Tibial nerve (tissue), 4 donors: Measurements from ENCODE around the gene SUCLG2. TPM values are rescaled to one million over a fixed set of nuclear protein-coding genes. Genes with fewer than 3 reads are reported as not detected.
"Not testable (repeated sequence)": the region's sequence is repeated elsewhere in the genome, so short reads cannot be mapped to it uniquely, and the experiment has no call there.

Experiments
- DNase-seq, 2 donors: peaks; one replicate each; pipeline ENCODE4 v3.0.0-alpha.2; 2019; ENCODE audit warnings: low spot score in 2 of 2
- H3K27ac ChIP-seq, 4 donors: fragments of 200-600 bp; sonication (generic) in 3 of 4; one replicate each; pipeline ENCODE4 v1.5.1; 2017 to 2019; ENCODE audit warnings: mild to moderate bottlenecking in 1 of 4
- H3K27me3 ChIP-seq, 2 donors: fragments of 200-600 bp; sonication (generic) in 1 of 2; one replicate each; pipeline versions ENCODE4 v1.5.1 to v1.6.0; 2017 to 2019
- H3K36me3 ChIP-seq, 3 donors: fragments of 200-600 bp; sonication (generic); one replicate each; pipeline ENCODE4 v1.5.1; 2018 to 2019
- H3K4me1 ChIP-seq, 4 donors: fragments of 200-600 bp; sonication (generic) in 3 of 4; one replicate each; pipeline ENCODE4 v1.5.1; 2017 to 2019
- H3K4me3 ChIP-seq, 4 donors: fragments of 200-600 bp; sonication (generic) in 3 of 4; one replicate each; pipeline ENCODE4 v1.5.1; 2017 to 2019; ENCODE audit warnings: mild to moderate bottlenecking in 1 of 4, moderate library complexity in 1 of 4
- H3K9me3 ChIP-seq, 4 donors: fragments of 200-600 bp; sonication (generic) in 3 of 4; one replicate each; pipeline ENCODE4 v1.5.1; 2017 to 2019
- EP300 ChIP-seq, 2 donors: sonication (generic); formaldehyde crosslinking; IDR thresholded peaks; one replicate each; pipeline ENCODE4 v1.6.1; 2017; ENCODE audit warnings: antibody characterized with exemption in 2 of 2, mild to moderate bottlenecking in 1 of 2
- POLR2A ChIP-seq, 2 donors: fragments of 450-650 bp; IDR thresholded peaks; one replicate each; pipeline ENCODE4 v1.6.1; 2017; ENCODE audit warnings: antibody characterized with exemption in 2 of 2, mild to moderate bottlenecking in 2 of 2, moderate library complexity in 2 of 2
- WGBS, 2 donors: methylation state at CpG; one replicate each; pipeline ENCODE4 v1.1.5; 2018; 5-methylcytosine and 5-hydroxymethylcytosine counted together
- total RNA-seq, 4 donors: library from RNA; depleted of rRNA; stranded (reverse); fragments of >200 nt; gene quantifications; one replicate each; pipeline ENCODE4 v1.1.0, GENCODE V29; 2016
- TF ChIP-seq, protein P1 (sequence below), 5 experiments: fragments of 200-600 bp in 3 of 5; fragments of 450-650 bp in 2 of 5; sonication (generic) in 3 of 5; IDR thresholded peaks; one replicate each; pipeline ENCODE4 v1.5.1; 2016 to 2019; ENCODE audit warnings: antibody characterized with exemption in 5 of 5, mild to moderate bottlenecking in 3 of 5, moderate library complexity in 2 of 5

The SUCLG2 gene
- total RNA-seq, 4 donors from 2014 or later: 28.0 to 52.8 (median 42.7) TPM

DNA sequence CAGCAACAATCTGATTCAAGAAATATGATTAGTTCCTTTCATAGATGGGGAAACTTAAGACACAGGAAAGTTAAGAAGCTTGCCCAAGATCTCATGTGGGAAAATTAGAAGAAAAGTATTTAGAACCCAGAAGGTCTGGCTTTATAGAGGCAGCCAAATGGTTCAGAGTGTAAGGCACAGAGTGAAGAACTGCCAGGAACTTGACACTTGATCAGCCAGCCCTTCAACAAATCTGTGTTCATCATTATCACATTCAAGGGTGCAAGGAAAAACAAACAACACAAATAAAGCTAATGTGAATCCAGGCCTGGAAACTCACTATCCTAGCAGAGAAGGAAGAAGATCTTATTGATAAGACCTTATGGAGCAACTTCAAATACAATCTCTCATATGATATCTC is 62.4 kb downstream of the SUCLG2 start:
- H3K4me1 ChIP-seq: peaks cover 0 to 5% (median 0%) of the 10 kb centered on the region in 4 donors
- no peak for DNase-seq
- no peaks in the 10 kb centered on the region for H3K9me3 ChIP-seq
- peaks cover 0 to 13% (median 0%) of the 10 kb centered on the region in 3 donors for H3K36me3 ChIP-seq
- no peak overlapping the region for H3K4me3 ChIP-seq
- H3K27me3 ChIP-seq: no peaks in the 10 kb centered on the region
- TF ChIP-seq EP300 (IDR thresholded peaks at IDR 0.05): no peak
- TF ChIP-seq, protein P1, sequence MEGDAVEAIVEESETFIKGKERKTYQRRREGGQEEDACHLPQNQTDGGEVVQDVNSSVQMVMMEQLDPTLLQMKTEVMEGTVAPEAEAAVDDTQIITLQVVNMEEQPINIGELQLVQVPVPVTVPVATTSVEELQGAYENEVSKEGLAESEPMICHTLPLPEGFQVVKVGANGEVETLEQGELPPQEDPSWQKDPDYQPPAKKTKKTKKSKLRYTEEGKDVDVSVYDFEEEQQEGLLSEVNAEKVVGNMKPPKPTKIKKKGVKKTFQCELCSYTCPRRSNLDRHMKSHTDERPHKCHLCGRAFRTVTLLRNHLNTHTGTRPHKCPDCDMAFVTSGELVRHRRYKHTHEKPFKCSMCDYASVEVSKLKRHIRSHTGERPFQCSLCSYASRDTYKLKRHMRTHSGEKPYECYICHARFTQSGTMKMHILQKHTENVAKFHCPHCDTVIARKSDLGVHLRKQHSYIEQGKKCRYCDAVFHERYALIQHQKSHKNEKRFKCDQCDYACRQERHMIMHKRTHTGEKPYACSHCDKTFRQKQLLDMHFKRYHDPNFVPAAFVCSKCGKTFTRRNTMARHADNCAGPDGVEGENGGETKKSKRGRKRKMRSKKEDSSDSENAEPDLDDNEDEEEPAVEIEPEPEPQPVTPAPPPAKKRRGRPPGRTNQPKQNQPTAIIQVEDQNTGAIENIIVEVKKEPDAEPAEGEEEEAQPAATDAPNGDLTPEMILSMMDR (IDR thresholded peaks at IDR 0.05): no peak
- no peak overlapping the region for H3K27ac ChIP-seq

DNA sequence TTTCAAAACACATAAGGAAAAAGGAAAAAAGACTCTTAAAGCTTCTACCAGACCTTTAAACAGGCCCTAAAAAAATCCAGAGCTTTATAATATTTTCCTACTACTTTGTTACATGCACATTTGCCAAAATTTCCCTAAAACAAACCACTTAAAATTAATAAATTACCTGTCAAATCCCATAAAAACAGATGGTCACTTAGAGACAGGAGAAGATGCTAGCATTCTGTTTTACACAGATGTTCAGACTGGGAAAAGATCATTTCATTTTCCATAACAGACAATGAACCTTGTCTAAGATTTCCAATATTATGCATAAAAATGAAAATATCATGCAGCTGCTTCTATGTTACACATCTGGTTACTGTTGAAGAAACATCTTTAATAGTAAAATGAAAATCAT is 66.6 kb downstream of the SUCLG2 start:
- TF ChIP-seq, protein P1 (IDR thresholded peaks at IDR 0.05): no peak
- TF ChIP-seq EP300 (IDR thresholded peaks at IDR 0.05): no peak
- TF ChIP-seq POLR2A (IDR thresholded peaks at IDR 0.05): no peak
- DNase-seq: no peak
- no peaks in the 10 kb centered on the region for H3K4me1 ChIP-seq

DNA sequence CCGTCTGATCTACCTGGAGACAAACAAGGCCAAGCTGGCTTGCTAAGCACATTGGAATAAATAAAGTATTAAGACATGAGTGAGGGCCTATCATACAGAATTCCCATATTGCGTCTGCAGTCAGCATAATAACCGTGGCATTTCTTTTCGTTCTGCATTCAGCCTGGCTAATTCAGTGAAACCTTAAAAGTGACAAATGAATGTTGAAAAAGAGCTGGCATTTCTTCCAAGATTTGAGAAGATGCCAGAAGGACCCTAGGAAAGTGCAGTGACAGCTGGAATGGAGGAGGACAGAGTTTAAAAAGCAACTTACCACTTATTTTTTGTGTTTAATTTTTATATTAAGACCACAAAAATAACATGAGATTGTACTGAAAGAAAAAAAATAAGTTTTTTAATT is 67.1 kb downstream of the SUCLG2 start:
- 93 to 94% methylated on average over 4 of the region's 4 CpGs for whole genome bisulfite sequencing, 2 donors
- no peak for TF ChIP-seq POLR2A (IDR thresholded peaks at IDR 0.05)
- Histone ChIP-seq H3K27ac (no peak overlapping the region), H3K36me3 (peaks cover 0 to 8% (median 0%) of the 10 kb centered on the region in 3 donors), H3K9me3 (no peaks in the 10 kb centered on the region), H3K4me3 (no peak overlapping the region), H3K27me3 (no peaks in the 10 kb centered on the region), H3K4me1 (no peaks in the 10 kb centered on the region)
- DNase-seq: no peak

More for the DNA sequence above, 66.6 kb downstream of the SUCLG2 start:
- no peaks in the 10 kb centered on the region for H3K27me3 ChIP-seq
- H3K36me3 ChIP-seq: peaks cover 0 to 8% (median 0%) of the 10 kb centered on the region in 3 donors
- no peak overlapping the region for H3K4me3 ChIP-seq
- no peaks in the 10 kb centered on the region for H3K9me3 ChIP-seq
- no peak overlapping the region for H3K27ac ChIP-seq

DNA sequence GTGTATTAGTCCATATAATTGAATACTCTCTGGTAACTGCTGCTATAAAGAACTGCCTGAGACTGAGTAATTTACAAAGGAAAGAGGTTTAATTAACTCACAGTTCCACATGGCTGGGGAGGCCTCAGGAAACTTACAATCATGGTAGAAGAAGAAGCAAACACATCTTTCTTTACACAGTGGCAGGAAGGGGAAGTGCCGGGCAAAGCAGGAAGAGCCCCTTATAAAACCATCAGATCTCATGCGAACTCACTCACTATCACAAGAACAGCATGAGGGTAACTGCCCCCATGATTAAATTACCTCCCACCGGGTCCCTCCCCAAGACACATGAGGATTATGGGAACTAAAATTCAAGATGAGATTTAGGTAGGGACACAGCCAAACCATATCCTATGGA is 69.8 kb downstream of the SUCLG2 start:
- H3K4me1 ChIP-seq, H3K36me3 ChIP-seq, DNase-seq, H3K27me3 ChIP-seq, H3K4me3 ChIP-seq, H3K9me3 ChIP-seq, H3K27ac ChIP-seq: not testable (repeated sequence)
- 90 to 96% methylated on average over 3 of the region's 3 CpGs for WGBS, 2 donors

- Histone ChIP-seq H3K4me1 (peaks cover 0 to 4% (median 0%) of the 10 kb centered on the region in 4 donors), H3K27me3 (no peaks in the 10 kb centered on the region), H3K27ac (no peak overlapping the region), H3K9me3 (no peaks in the 10 kb centered on the region), H3K36me3 (peaks cover 0 to 4% (median 0%) of the 10 kb centered on the region in 3 donors), H3K4me3 (no peak overlapping the region)
- 63 to 64% methylated on average over 6 of the region's 6 CpGs for WGBS, 2 donors
- TF ChIP-seq, protein P1 (IDR thresholded peaks at IDR 0.05): no peak
- TF ChIP-seq POLR2A (IDR thresholded peaks at IDR 0.05): no peak
- TF ChIP-seq EP300 (IDR thresholded peaks at IDR 0.05): no peak
- no peak for DNase-seq
These were observed 73.9 kb downstream of the SUCLG2 start for GRCh38 chr3:67580430-67581000.

- no peak for DNase-seq
- Histone ChIP-seq H3K36me3 (peaks cover 0 to 11% (median 0%) of the 10 kb centered on the region in 3 donors), H3K27me3 (no peaks in the 10 kb centered on the region), H3K27ac (no peak overlapping the region), H3K9me3 (peaks cover 0 to 8% (median 0%) of the 10 kb centered on the region in 4 donors), H3K4me3 (no peak overlapping the region), H3K4me1 (peaks cover 0 to 4% (median 0%) of the 10 kb centered on the region in 4 donors)
- WGBS, 2 donors: 51 to 58% methylated on average over 5 of the region's 5 CpGs
- TF ChIP-seq, protein P1 (IDR thresholded peaks at IDR 0.05): no peak
- TF ChIP-seq POLR2A (IDR thresholded peaks at IDR 0.05) (no peak), EP300 (IDR thresholded peaks at IDR 0.05) (no peak)
These were observed 76.0 kb downstream of the SUCLG2 start for GRCh38 chr3:67578416-67578815.
